ENCODE results near the gene GIGYF2.

GRCh38 chr2:232857158-232857563, 160.0 kb downstream of the GIGYF2 start:
- no peak for TF ChIP-seq POLR2A (IDR thresholded peaks at IDR 0.05)
- no peak for TF ChIP-seq CTCF (IDR thresholded peaks at IDR 0.05)
